Caco-2 (cell line): ENCODE measurements around the gene SNX30. TPM values are rescaled to one million over a fixed set of nuclear protein-coding genes. Genes with fewer than 3 reads are reported as not detected.

Experiments used
- BruUV-seq: library from RNA; stranded (reverse); fragments of 400-500 nt; replicated peaks from 2 replicates; lab custom pipeline; 2021; lab: Mats Ljungman, UMichigan
- CTCF ChIA-PET: fragments of 300-600 bp; sonication (Branson Sonifier 250); formaldehyde crosslinking; loops from one replicate; lab custom pipeline; 2022; ENCODE audit warnings: antibody characterized with exemption; lab: Charles Lee
- POLR2A ChIA-PET: fragments of 300-600 bp; sonication (Branson Sonifier 250); formaldehyde crosslinking; loops from one replicate; lab custom pipeline; 2022; ENCODE audit warnings: antibody characterized with exemption; lab: Charles Lee
- DNase-seq, 2 experiments: peaks; one replicate each; pipeline versions ENCODE4 v3.0.0 to v3.0.0-alpha.2; 2020 to 2022
- H3K27me3 ChIP-seq: replicated peaks from 2 replicates; pipeline ENCODE4 v1.6.0; 2011; ENCODE audit warnings: low read length; ENCODE audit not compliant: control insufficient read depth, insufficient read depth
- H3K36me3 ChIP-seq: 2 replicates; pipeline ENCODE4 v1.5.1; 2011; ENCODE audit warnings: low read length; ENCODE audit not compliant: control insufficient read depth, insufficient read depth
- H3K4me1 ChIP-seq: fragments of 250-450 bp; sonication (Bioruptor Pico); 2 replicates; pipeline ENCODE4 v1.5.1; 2020; ENCODE audit warnings: mild to moderate bottlenecking
- H3K4me3 ChIP-seq: 2 replicates; pipeline ENCODE4 v1.5.1; 2011; ENCODE audit warnings: low read depth, mild to moderate bottlenecking, control low read depth, low read length
- H3K9me3 ChIP-seq: fragments of 250-450 bp; sonication (Bioruptor Pico); 2 replicates; pipeline ENCODE4 v1.5.1; 2020; ENCODE audit warnings: mild to moderate bottlenecking, moderate library complexity
- H3K27ac Mint-ChIP-seq: one replicate; pipeline ENCODE4 v1.8.0; 2022; ENCODE audit warnings: mixed read lengths; ENCODE audit not compliant: unreplicated experiment
- H3K27me3 Mint-ChIP-seq: one replicate; pipeline ENCODE4 v1.8.0; 2022; ENCODE audit warnings: mixed read lengths; ENCODE audit not compliant: insufficient read depth, unreplicated experiment
- H3K36me3 Mint-ChIP-seq: one replicate; pipeline ENCODE4 v1.8.0; 2022; ENCODE audit warnings: mild to moderate bottlenecking, mixed read lengths; ENCODE audit not compliant: insufficient read depth, unreplicated experiment
- H3K4me1 Mint-ChIP-seq: one replicate; pipeline ENCODE4 v1.8.0; 2022; ENCODE audit warnings: low read depth, mixed read lengths; ENCODE audit not compliant: unreplicated experiment
- H3K4me3 Mint-ChIP-seq: one replicate; pipeline ENCODE4 v1.8.0; 2022; ENCODE audit warnings: mild to moderate bottlenecking, moderate library complexity, mixed read lengths; ENCODE audit not compliant: unreplicated experiment
- H3K9me3 Mint-ChIP-seq: one replicate; pipeline ENCODE4 v1.8.0; 2022; ENCODE audit warnings: mixed read lengths; ENCODE audit not compliant: unreplicated experiment
- CTCF ChIP-seq, 2 experiments: fragments of 200-600 bp in 1 of 2; IDR thresholded peaks; 1 replicate in 1 of 2; 2 replicates in 1 of 2; pipeline versions ENCODE4 v1.5.1 to v1.8.0; 2011 to 2022; ENCODE audit warnings: antibody characterized with exemption in 1 of 2, control low read depth in 1 of 2, inconsistent platforms in 1 of 2, low read depth in 1 of 2, low read length in 1 of 2, mild to moderate bottlenecking in 1 of 2, moderate library complexity in 1 of 2; ENCODE audit not compliant: insufficient read depth in 1 of 2, severe bottlenecking in 1 of 2, unreplicated experiment in 1 of 2
- intact Hi-C: fragments of 100-400 bp; cut with micrococcal nuclease; formaldehyde crosslinking; loops from one replicate; pipeline ENCODE4 v1.10.0; 2022; ENCODE audit not compliant: unreplicated experiment
- total RNA-seq: library from RNA; stranded (reverse); gene quantifications from 2 replicates; pipeline ENCODE4 v1.2.3, GENCODE V29; 2022

Gene SNX30
- total RNA-seq, 1 experiment from 2014 or later = 21.8 TPM

- peak in 1 of 2 experiments; percentile 26 for DNase-seq
- Histone ChIP-seq H3K36me3 (peaks cover 2% of the 10 kb centered on the region; the same call in 1 of the 2 replicates), H3K4me1 (0 out of 2 replicates have a peak, but pooled peaks cover 8% of the 10 kb centered on the region), H3K9me3 (no peaks in the 10 kb centered on the region), H3K4me3 (no peak overlapping the region), H3K27me3 (no peaks in the 10 kb centered on the region)
- ChIA-PET CTCF (interaction anchor here (1.3 kb wide), 1 partner anchor 33 kb away, joined by 4 read pairs; no protein-coding TSS in a partner anchor), POLR2A (interaction anchor here (0.6 kb wide), 1 partner anchor 33 kb away, joined by 3 read pairs; no protein-coding TSS in a partner anchor)
- Mint-ChIP-seq H3K27ac (peak overlapping the region; percentile 42), H3K9me3 (peaks cover 9% of the 10 kb centered on the region), H3K27me3 (no peaks in the 10 kb centered on the region), H3K4me1 (peaks cover 20% of the 10 kb centered on the region), H3K4me3 (peak overlapping the region; percentile 33), H3K36me3 (peaks cover 31% of the 10 kb centered on the region)
- no TSS peak for BruUV-seq
- TF ChIP-seq CTCF (IDR thresholded peaks at IDR 0.05; ENCODE audit: insufficient read depth in 1 of 2, low read depth in 1 of 2, low read length in 1 of 2, severe bottlenecking in 1 of 2, unreplicated experiment in 1 of 2) = no peak
- intact Hi-C loops = loop anchor here (1.0 kb wide), 1 partner anchor 33 kb away; no protein-coding TSS in a partner anchor
These were observed 119.4 kb downstream of the SNX30 start for GRCh38 chr9:112869917-112870316.

DNA sequence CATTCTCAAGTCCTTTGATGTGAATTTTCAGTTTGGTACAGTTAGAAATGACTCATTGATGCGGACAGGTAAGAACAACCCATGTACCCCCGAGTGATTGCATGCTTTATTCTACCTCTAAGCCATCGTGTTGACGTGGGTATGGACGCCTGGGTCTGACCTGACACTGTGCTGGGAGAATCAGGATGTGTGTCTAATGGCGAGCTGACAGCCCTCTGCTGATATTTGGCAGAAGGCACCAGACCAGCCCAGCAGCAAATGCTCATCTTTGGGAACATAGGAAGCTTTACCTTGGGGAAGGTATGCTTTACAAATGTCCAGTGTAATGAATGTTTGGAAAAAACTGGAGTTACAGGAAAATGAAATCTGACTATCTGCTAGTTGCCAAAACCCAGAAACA, 120.0 kb downstream of the SNX30 start:
- intact Hi-C loops = loop anchor here (1.0 kb wide), 1 partner anchor 33 kb away; no protein-coding TSS in a partner anchor
- Mint-ChIP-seq H3K4me1 (peaks cover 20% of the 10 kb centered on the region), H3K36me3 (peaks cover 31% of the 10 kb centered on the region), H3K9me3 (peaks cover 9% of the 10 kb centered on the region), H3K4me3 (no peak overlapping the region), H3K27me3 (no peaks in the 10 kb centered on the region), H3K27ac (no peak overlapping the region)
- CTCF ChIA-PET = interaction anchor here (1.3 kb wide), 1 partner anchor 32 kb away, joined by 4 read pairs; no protein-coding TSS in a partner anchor
- no peak overlapping the region for H3K4me3 ChIP-seq
- no peaks in the 10 kb centered on the region for H3K27me3 ChIP-seq
- DNase-seq = no peak
- H3K9me3 ChIP-seq = no peaks in the 10 kb centered on the region
- no peak for TF ChIP-seq CTCF (IDR thresholded peaks at IDR 0.05; ENCODE audit: insufficient read depth in 1 of 2, low read depth in 1 of 2, low read length in 1 of 2, severe bottlenecking in 1 of 2, unreplicated experiment in 1 of 2)
- H3K4me1 ChIP-seq = 0 out of 2 replicates have a peak, but pooled peaks cover 8% of the 10 kb centered on the region
- POLR2A ChIA-PET = interaction anchor here (0.6 kb wide), 1 partner anchor 32 kb away, joined by 3 read pairs; no protein-coding TSS in a partner anchor
- no TSS peak for BruUV-seq
- H3K36me3 ChIP-seq = peaks cover 3% of the 10 kb centered on the region; the same call in 1 of the 2 replicates

- peaks cover 8% of the 10 kb centered on the region for H3K9me3 Mint-ChIP-seq
- intact Hi-C loops = no loop called here
- TF ChIP-seq CTCF (IDR thresholded peaks at IDR 0.05; ENCODE audit: insufficient read depth in 1 of 2, low read depth in 1 of 2, low read length in 1 of 2, severe bottlenecking in 1 of 2, unreplicated experiment in 1 of 2) = no peak
- H3K36me3 Mint-ChIP-seq = peaks cover 39% of the 10 kb centered on the region
- no TSS peak for BruUV-seq
- no peak overlapping the region for H3K4me3 Mint-ChIP-seq
- H3K4me1 Mint-ChIP-seq = peaks cover 19% of the 10 kb centered on the region
- no peak overlapping the region for H3K4me3 ChIP-seq
- H3K9me3 ChIP-seq = no peaks in the 10 kb centered on the region
- ChIA-PET POLR2A (no interaction called here), CTCF (no interaction called here)
- no peak for DNase-seq
- 0 out of 2 replicates have a peak, but pooled peaks cover 8% of the 10 kb centered on the region for H3K4me1 ChIP-seq
- H3K27me3 Mint-ChIP-seq = no peaks in the 10 kb centered on the region
- no peak overlapping the region for H3K27ac Mint-ChIP-seq
- peaks cover 3% of the 10 kb centered on the region for H3K36me3 ChIP-seq
- no peaks in the 10 kb centered on the region for H3K27me3 ChIP-seq
These were observed 121.5 kb downstream of the SNX30 start for GRCh38 chr9:112872019-112872418.
